HEK293T (cell line): ENCODE data around the gene FRZB.
A peak's percentile ranks its signal among the peaks of the same experiment; 100 is the strongest.

Experiments used
- CTCF ChIA-PET: fragments of 350-600 bp; formaldehyde crosslinking; extraction: SDS; loops from one replicate; lab custom pipeline; 2021; ENCODE audit warnings: antibody characterized with exemption, inconsistent platforms; lab: Yijun Ruan, JAX
- POLR2A ChIA-PET: fragments of 350-600 bp; formaldehyde crosslinking; extraction: SDS; loops from one replicate; lab custom pipeline; 2020; ENCODE audit warnings: antibody characterized with exemption, inconsistent platforms; lab: Yijun Ruan, JAX
- DNase-seq: peaks from one replicate; pipeline ENCODE4 v3.0.0; 2012; ENCODE audit warnings: mixed read lengths; ENCODE audit errors: extremely low spot score
- ARNT ChIP-seq: fragments of 450-650 bp; IDR thresholded peaks from 2 replicates; pipeline ENCODE4 v1.6.1; 2017; ENCODE audit warnings: mild to moderate bottlenecking
- BHLHE40 ChIP-seq: fragments of 450-650 bp; IDR thresholded peaks from 2 replicates; pipeline ENCODE4 v1.6.1; 2016; ENCODE audit warnings: mild to moderate bottlenecking, moderate library complexity, borderline replicate concordance
- CTBP1 ChIP-seq: fragments of 450-650 bp; IDR thresholded peaks from 2 replicates; pipeline ENCODE4 v1.6.1; 2016; ENCODE audit warnings: borderline replicate concordance
- ELF4 ChIP-seq: fragments of 450-650 bp; IDR thresholded peaks from 2 replicates; pipeline ENCODE4 v1.6.1; 2017; ENCODE audit warnings: antibody characterized with exemption
- FOXA1 ChIP-seq: fragments of 450-650 bp; IDR thresholded peaks from 2 replicates; pipeline ENCODE4 v1.6.1; 2016; ENCODE audit warnings: mild to moderate bottlenecking
- FOXK2 ChIP-seq: fragments of 450-650 bp; IDR thresholded peaks from 2 replicates; pipeline ENCODE4 v1.6.1; 2016; ENCODE audit warnings: mild to moderate bottlenecking
- FOXM1 ChIP-seq: fragments of 450-650 bp; IDR thresholded peaks from 2 replicates; pipeline ENCODE4 v1.6.1; 2017; ENCODE audit warnings: mild to moderate bottlenecking, borderline replicate concordance
- HDGF ChIP-seq: fragments of 450-650 bp; IDR thresholded peaks from 2 replicates; pipeline ENCODE4 v1.6.1; 2017; ENCODE audit warnings: antibody characterized with exemption, borderline replicate concordance
- L3MBTL2 ChIP-seq: fragments of 450-650 bp; conservative IDR thresholded peaks from 2 replicates; pipeline ENCODE4 v1.6.1; 2016; ENCODE audit warnings: mild to moderate bottlenecking
- LEF1 ChIP-seq: fragments of 450-650 bp; IDR thresholded peaks from 2 replicates; pipeline ENCODE4 v1.6.1; 2017; ENCODE audit warnings: mild to moderate bottlenecking, borderline replicate concordance
- NFRKB ChIP-seq: fragments of 450-650 bp; IDR thresholded peaks from 2 replicates; pipeline ENCODE4 v1.6.1; 2016; ENCODE audit warnings: mild to moderate bottlenecking, moderate library complexity
- PKNOX1 ChIP-seq: fragments of 450-650 bp; IDR thresholded peaks from 2 replicates; pipeline ENCODE4 v1.6.1; 2016
- SP1 ChIP-seq: fragments of 450-650 bp; IDR thresholded peaks from 2 replicates; pipeline ENCODE4 v1.6.1; 2017
- SUZ12 ChIP-seq: fragments of 450-650 bp; IDR thresholded peaks from 2 replicates; pipeline ENCODE4 v1.6.1; 2016; ENCODE audit warnings: mild to moderate bottlenecking
- TARDBP ChIP-seq: fragments of 450-650 bp; IDR thresholded peaks from 2 replicates; pipeline ENCODE4 v1.6.1; 2016
- ZNF384 ChIP-seq: fragments of 450-650 bp; IDR thresholded peaks from 2 replicates; pipeline ENCODE4 v1.6.1; 2016

Gene FRZB

GRCh38 chr2:182866095-182866460 is 359 bp downstream of the FRZB start:
- DNase-seq, result no peak
- POLR2A ChIA-PET, result no interaction called here
- no peak for TF ChIP-seq BHLHE40
- TF ChIP-seq FOXM1, result no peak
- TF ChIP-seq SUZ12, result no peak
- TF ChIP-seq PKNOX1, result no peak
- no peak for TF ChIP-seq NFRKB
- TF ChIP-seq ELF4, result no peak
- no peak for TF ChIP-seq CTBP1
- CTCF ChIA-PET, result no interaction called here

GRCh38 chr2:182864949-182865570 is 1.4 kb downstream of the FRZB start:
- ChIA-PET CTCF (no interaction called here), POLR2A (no interaction called here)
- TF ChIP-seq PKNOX1 (peak; percentile 32; the same call in 1 of the 2 replicates), FOXA1 (no peak), L3MBTL2 (no peak), SUZ12 (no peak)
- no peak for DNase-seq

- no peak for TF ChIP-seq SP1
- TF ChIP-seq FOXA1, result no peak
- no peak for TF ChIP-seq BHLHE40
- no peak for TF ChIP-seq CTBP1
- TF ChIP-seq LEF1, result no peak
- TF ChIP-seq ZNF384, result no peak
- no peak for TF ChIP-seq L3MBTL2
- no peak for TF ChIP-seq FOXK2
- no peak for TF ChIP-seq NFRKB
- TF ChIP-seq SUZ12, result no peak
- no peak for TF ChIP-seq FOXM1
- TF ChIP-seq PKNOX1, result no peak
- TF ChIP-seq ELF4, result no peak
- TF ChIP-seq HDGF, result no peak
- CTCF ChIA-PET, result no interaction called here
- POLR2A ChIA-PET, result no interaction called here
- no peak for DNase-seq
Measured at GRCh38 chr2:182863642-182864041, 2.8 kb downstream of the FRZB start.

GRCh38 chr2:182862091-182862490 is 4.3 kb downstream of the FRZB start:
- TF ChIP-seq ELF4 (no peak), ARNT (no peak), L3MBTL2 (no peak), CTBP1 (no peak), BHLHE40 (no peak), FOXK2 (no peak), SUZ12 (no peak), FOXM1 (no peak), FOXA1 (no peak), HDGF (no peak), SP1 (no peak), PKNOX1 (no peak), LEF1 (no peak), NFRKB (no peak), ZNF384 (no peak), TARDBP (no peak)
- CTCF ChIA-PET, result interaction anchor here (0.6 kb wide), 1 partner anchor 154 kb away, joined by 3 read pairs; no protein-coding TSS in a partner anchor
- POLR2A ChIA-PET, result no interaction called here
- DNase-seq, result no peak

GRCh38 chr2:182860858-182861257 is 5.6 kb downstream of the FRZB start:
- DNase-seq, result no peak
- CTCF ChIA-PET, result no interaction called here
- POLR2A ChIA-PET, result no interaction called here
- TF ChIP-seq HDGF (no peak), TARDBP (no peak), L3MBTL2 (no peak), ZNF384 (no peak), FOXK2 (no peak), PKNOX1 (no peak), BHLHE40 (no peak), SP1 (no peak), FOXM1 (no peak), CTBP1 (no peak), FOXA1 (no peak), LEF1 (no peak), ELF4 (no peak), ARNT (no peak), NFRKB (no peak), SUZ12 (no peak)

GRCh38 chr2:182858671-182859070 is 7.8 kb downstream of the FRZB start:
- no peak for DNase-seq
- POLR2A ChIA-PET, result no interaction called here
- CTCF ChIA-PET, result no interaction called here
- TF ChIP-seq NFRKB (no peak), FOXM1 (no peak), HDGF (no peak), SP1 (no peak), FOXK2 (no peak), CTBP1 (no peak), BHLHE40 (no peak), PKNOX1 (no peak), ZNF384 (no peak), L3MBTL2 (no peak), ELF4 (no peak), LEF1 (no peak), ARNT (no peak), FOXA1 (no peak), SUZ12 (no peak), TARDBP (no peak)
